Stomach (tissue), 9 donors: ENCODE data around the gene ANKRD33. TPM values are rescaled to one million over a fixed set of nuclear protein-coding genes. Genes with fewer than 3 reads are reported as not detected.

ENCODE experiments used
- DNase-seq, 2 donors: peaks; one replicate each; pipeline versions ENCODE4 v3.0.0 to v3.0.0-alpha.2; 2013 to 2019
- H3K27ac ChIP-seq, 5 donors: fragments of 200-600 bp in 4 of 5; sonication (generic) in 4 of 5; one replicate each; pipeline ENCODE4 v1.5.1; 2013 to 2019; ENCODE audit warnings: mild to moderate bottlenecking in 1 of 5, moderate library complexity in 1 of 5
- H3K27me3 ChIP-seq, 3 donors: fragments of 200-600 bp; sonication (generic); one replicate each; pipeline ENCODE4 v1.5.1; 2017 to 2019; ENCODE audit warnings: mixed run types in 1 of 3
- H3K36me3 ChIP-seq, 4 donors: fragments of 200-600 bp; sonication (generic); 1 replicate in 3 of 4; 2 replicates in 1 of 4; pipeline ENCODE4 v1.5.1; 2016 to 2019
- H3K4me1 ChIP-seq, 4 donors: fragments of 200-600 bp; sonication (generic); one replicate each; pipeline ENCODE4 v1.5.1; 2016 to 2019
- H3K4me3 ChIP-seq, 4 donors: fragments of 200-600 bp; sonication (generic) in 3 of 4; one replicate each; pipeline ENCODE4 v1.5.1; 2016 to 2019; ENCODE audit warnings: mild to moderate bottlenecking in 1 of 4
- H3K9me3 ChIP-seq, 4 donors: fragments of 200-600 bp; sonication (generic); one replicate each; pipeline ENCODE4 v1.5.1; 2016 to 2019
- EP300 ChIP-seq: sonication (generic); formaldehyde crosslinking; IDR thresholded peaks from one replicate; pipeline ENCODE4 v1.6.1; 2017; ENCODE audit warnings: antibody characterized with exemption
- POLR2A ChIP-seq, 4 donors: fragments of 450-650 bp; IDR thresholded peaks; one replicate each; pipeline ENCODE4 v1.6.1; 2016; ENCODE audit warnings: antibody characterized with exemption in 4 of 4, control low read depth in 2 of 4, mild to moderate bottlenecking in 1 of 4, moderate library complexity in 1 of 4
- POLR2AphosphoS5 ChIP-seq, 3 donors: sonication (generic); formaldehyde crosslinking; IDR thresholded peaks; one replicate each; pipeline ENCODE4 v1.6.1; 2016; ENCODE audit warnings: antibody characterized with exemption in 3 of 3
- WGBS, 5 donors: extraction: QIAGEN DNeasy Blood & Tissue Kit in 3 of 5; methylation state at CpG; one replicate each; pipeline versions ENCODE4 v1.1.5 to v1.1.7; 2013 to 2018; 5-methylcytosine and 5-hydroxymethylcytosine counted together
- intact Hi-C: fragments of 100-400 bp; cut with DNase I; formaldehyde crosslinking; loops from one replicate; pipeline ENCODE4 v1.15.1; 2023; ENCODE audit warnings: low total_unique reads
- polyA plus RNA-seq, 3 donors: library from polyadenylated mRNA; stranded (reverse); fragments of 200-250 nt; gene quantifications; one replicate each; pipeline ENCODE4 v1.2.3, GENCODE V29; 2013
- total RNA-seq, 5 donors: library from RNA; depleted of rRNA; stranded (reverse); fragments of >200 nt; gene quantifications; one replicate each; pipeline versions ENCODE4 v1.1.0 to v1.2.3, GENCODE V29; 2014 to 2016
- TF ChIP-seq, protein P1 (sequence below), 7 experiments: fragments of 450-650 bp in 4 of 7; fragments of 200-600 bp in 3 of 7; sonication (generic) in 3 of 7; IDR thresholded peaks; one replicate each; pipeline ENCODE4 v1.5.1; 2016 to 2019; ENCODE audit warnings: antibody characterized with exemption in 7 of 7, control low read depth in 2 of 7, mild to moderate bottlenecking in 1 of 7
- donor health status: healthy with polysubstance abuse.
- donor health status: Bipolar disorder and iron deficiency.
- donor health status: healthy.

The ANKRD33 gene
- total and polyA plus RNA-seq, 8 donors = not detected

DNA sequence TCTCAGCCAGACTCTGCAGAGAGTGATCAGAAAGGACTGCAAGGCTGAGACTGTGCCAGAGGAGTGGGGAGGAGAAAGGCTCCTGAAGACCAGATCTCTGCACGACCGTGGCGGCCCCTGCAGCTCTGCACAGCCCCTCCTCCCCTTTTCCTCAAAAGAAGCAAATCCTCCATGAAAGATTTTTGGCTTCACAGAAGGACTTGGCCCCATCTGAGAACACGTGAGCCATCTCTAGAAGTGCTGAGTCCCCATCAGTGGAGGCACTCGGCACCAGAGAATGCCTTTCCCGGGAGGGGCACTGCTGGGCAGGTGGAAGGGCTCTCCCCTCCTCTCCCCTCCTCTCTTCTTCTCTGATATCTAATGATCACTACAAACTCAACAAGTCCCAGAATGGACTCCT lies 46.2 kb upstream of the ANKRD33 start:
- DNase-seq = peak in 1 of 2 donors; percentile 59
- Histone ChIP-seq H3K4me3 (no peak overlapping the region), H3K27ac (no peak overlapping the region), H3K4me1 (peaks cover 4 to 13% (median 6%) of the 10 kb centered on the region in 4 donors), H3K9me3 (no peaks in the 10 kb centered on the region), H3K27me3 (peaks cover 6 to 98% (median 21%) of the 10 kb centered on the region in 3 donors), H3K36me3 (no peaks in the 10 kb centered on the region)
- TF ChIP-seq, protein P1, sequence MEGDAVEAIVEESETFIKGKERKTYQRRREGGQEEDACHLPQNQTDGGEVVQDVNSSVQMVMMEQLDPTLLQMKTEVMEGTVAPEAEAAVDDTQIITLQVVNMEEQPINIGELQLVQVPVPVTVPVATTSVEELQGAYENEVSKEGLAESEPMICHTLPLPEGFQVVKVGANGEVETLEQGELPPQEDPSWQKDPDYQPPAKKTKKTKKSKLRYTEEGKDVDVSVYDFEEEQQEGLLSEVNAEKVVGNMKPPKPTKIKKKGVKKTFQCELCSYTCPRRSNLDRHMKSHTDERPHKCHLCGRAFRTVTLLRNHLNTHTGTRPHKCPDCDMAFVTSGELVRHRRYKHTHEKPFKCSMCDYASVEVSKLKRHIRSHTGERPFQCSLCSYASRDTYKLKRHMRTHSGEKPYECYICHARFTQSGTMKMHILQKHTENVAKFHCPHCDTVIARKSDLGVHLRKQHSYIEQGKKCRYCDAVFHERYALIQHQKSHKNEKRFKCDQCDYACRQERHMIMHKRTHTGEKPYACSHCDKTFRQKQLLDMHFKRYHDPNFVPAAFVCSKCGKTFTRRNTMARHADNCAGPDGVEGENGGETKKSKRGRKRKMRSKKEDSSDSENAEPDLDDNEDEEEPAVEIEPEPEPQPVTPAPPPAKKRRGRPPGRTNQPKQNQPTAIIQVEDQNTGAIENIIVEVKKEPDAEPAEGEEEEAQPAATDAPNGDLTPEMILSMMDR (IDR thresholded peaks at IDR 0.05) = no peak
- no peak for TF ChIP-seq POLR2A (IDR thresholded peaks at IDR 0.05)
- no peak for TF ChIP-seq POLR2AphosphoS5 (IDR thresholded peaks at IDR 0.05)
- no peak for TF ChIP-seq EP300
- WGBS, 5 donors = 41 to 52% (median 46%) methylated on average over 6 of the region's 6 CpGs
- intact Hi-C loops = no loop called here

DNA sequence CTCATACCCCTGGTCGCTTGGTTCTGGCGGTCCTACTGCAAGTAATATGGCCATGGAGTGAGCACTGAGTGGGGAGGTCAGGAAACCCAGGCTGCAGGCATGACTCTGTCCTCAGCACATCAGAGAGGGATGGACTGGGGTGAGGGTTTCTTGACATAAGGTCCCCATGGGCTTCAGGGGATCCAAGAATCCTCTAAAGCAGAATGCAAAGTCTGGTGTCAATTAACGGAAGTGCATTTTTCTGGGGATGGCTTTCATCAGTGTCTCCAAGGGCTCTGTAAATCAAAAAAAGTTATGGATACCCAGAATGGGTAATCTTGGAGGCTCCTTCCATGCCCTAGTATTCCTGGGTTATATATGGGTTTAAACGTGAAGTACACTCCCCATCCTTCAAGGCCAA lies 43.0 kb upstream of the ANKRD33 start:
- Histone ChIP-seq H3K9me3 (no peaks in the 10 kb centered on the region), H3K4me1 (peaks cover 22 to 39% (median 27%) of the 10 kb centered on the region in 4 donors), H3K27me3 (peaks cover 11 to 100% (median 48%) of the 10 kb centered on the region in 3 donors), H3K36me3 (no peaks in the 10 kb centered on the region), H3K4me3 (no peak overlapping the region), H3K27ac (no peak overlapping the region)
- TF ChIP-seq EP300 (no peak), POLR2A (IDR thresholded peaks at IDR 0.05) (no peak), POLR2AphosphoS5 (IDR thresholded peaks at IDR 0.05) (no peak)
- TF ChIP-seq, protein P1 (IDR thresholded peaks at IDR 0.05) = no peak
- DNase-seq = no peak
- 82 to 94% (median 91%) methylated on average over 4 of the region's 4 CpGs for WGBS, 5 donors
- intact Hi-C loops = no loop called here

DNA sequence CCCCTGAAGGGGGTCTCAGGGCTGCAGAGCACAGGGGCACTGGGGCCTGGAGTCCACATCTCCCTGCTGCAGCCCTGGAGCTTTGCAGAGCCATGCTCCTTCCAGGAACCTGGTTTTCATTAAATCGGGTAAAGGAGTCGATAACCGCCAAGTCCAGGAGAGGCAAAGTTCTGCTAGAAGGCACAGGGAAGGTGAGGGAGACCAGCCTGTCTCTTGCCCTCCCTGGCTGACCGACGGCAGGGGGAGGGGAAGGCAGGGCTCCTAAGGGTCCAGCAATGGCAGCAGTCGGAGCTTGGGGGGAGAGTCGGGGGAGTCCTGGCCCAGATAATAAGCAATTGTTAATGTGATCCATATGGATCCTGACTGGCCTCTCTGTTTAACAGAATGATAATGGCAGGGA lies 42.4 kb upstream of the ANKRD33 start:
- peaks cover 22 to 39% (median 27%) of the 10 kb centered on the region in 4 donors for H3K4me1 ChIP-seq
- no peak overlapping the region for H3K4me3 ChIP-seq
- H3K27me3 ChIP-seq = peaks cover 11 to 100% (median 48%) of the 10 kb centered on the region in 3 donors
- intact Hi-C loops = no loop called here
- H3K27ac ChIP-seq = no peak overlapping the region
- no peak for DNase-seq
- WGBS, 5 donors = 47 to 64% (median 58%) methylated on average over 7 of the region's 7 CpGs
- no peaks in the 10 kb centered on the region for H3K36me3 ChIP-seq
- TF ChIP-seq POLR2A (IDR thresholded peaks at IDR 0.05) (no peak), POLR2AphosphoS5 (IDR thresholded peaks at IDR 0.05) (no peak), EP300 (no peak)
- TF ChIP-seq, protein P1 (IDR thresholded peaks at IDR 0.05) = no peak
- no peaks in the 10 kb centered on the region for H3K9me3 ChIP-seq

DNA sequence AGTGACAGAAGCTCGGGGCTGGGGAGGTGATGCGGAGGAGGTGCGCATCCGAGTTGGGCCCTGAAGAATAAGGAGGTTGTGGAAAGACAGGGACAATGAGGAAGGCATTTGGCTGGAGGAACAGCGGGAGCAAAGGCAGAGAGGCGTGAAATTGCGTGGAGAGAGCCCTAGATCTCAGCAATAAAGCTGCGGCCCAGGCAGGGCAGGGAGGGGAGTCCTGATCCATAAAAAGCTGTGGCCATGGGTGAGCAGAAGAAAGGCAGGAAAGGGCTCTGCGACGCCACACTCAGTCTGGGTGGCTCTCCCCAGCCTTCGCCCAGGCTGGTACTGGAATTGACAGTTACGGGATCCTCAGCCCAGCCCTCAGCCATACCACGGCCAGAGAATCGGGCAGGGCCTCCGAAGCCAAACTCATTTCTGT lies 41.6 kb upstream of the ANKRD33 start:
- Histone ChIP-seq H3K27ac (peak overlapping the region in 1 of 5 donors; percentile 75), H3K27me3 (peaks cover 11 to 92% (median 48%) of the 10 kb centered on the region in 3 donors), H3K9me3 (no peaks in the 10 kb centered on the region), H3K4me1 (peaks cover 22 to 39% (median 29%) of the 10 kb centered on the region in 4 donors), H3K4me3 (peak overlapping the region in 2 of 4 donors; percentile 48 to 62), H3K36me3 (no peaks in the 10 kb centered on the region)
- no peak for DNase-seq
- WGBS, 5 donors = 80 to 89% (median 85%) methylated on average over 15 of the region's 15 CpGs
- intact Hi-C loops = no loop called here
- no peak for TF ChIP-seq EP300
- TF ChIP-seq, protein P1 (IDR thresholded peaks at IDR 0.05) = no peak
- TF ChIP-seq POLR2A (IDR thresholded peaks at IDR 0.05) = no peak
- no peak for TF ChIP-seq POLR2AphosphoS5 (IDR thresholded peaks at IDR 0.05)
